Endodermal cell (in vitro differentiated cells): Measurements from ENCODE around the gene MAPK14. TPM values are rescaled to one million over a fixed set of nuclear protein-coding genes. Genes with fewer than 3 reads are reported as not detected.

Experiments
- DNase-seq: peaks from one replicate; pipeline ENCODE4 v3.0.0-alpha.2; 2017
- H3K27ac ChIP-seq: 2 replicates; pipeline ENCODE4 v1.5.1; 2013; ENCODE audit warnings: mild to moderate bottlenecking, low read depth, low read length, moderate library complexity
- H3K27me3 ChIP-seq: 2 replicates; pipeline ENCODE4 v1.6.1; 2013; ENCODE audit warnings: mild to moderate bottlenecking, low read length, moderate library complexity; ENCODE audit not compliant: insufficient read depth, control insufficient read depth, poor library complexity, severe bottlenecking
- H3K36me3 ChIP-seq: 2 replicates; pipeline ENCODE4 v1.7.0; 2013; ENCODE audit warnings: mild to moderate bottlenecking, low read length, moderate library complexity; ENCODE audit not compliant: control insufficient read depth, insufficient read depth
- H3K4me1 ChIP-seq: one replicate; pipeline ENCODE4 v1.7.0; 2013; ENCODE audit warnings: low read length; ENCODE audit not compliant: control insufficient read depth, insufficient read depth
- H3K4me3 ChIP-seq: 2 replicates; pipeline ENCODE4 v1.5.1; 2013; ENCODE audit warnings: mild to moderate bottlenecking, low read length, moderate library complexity
- H3K9ac ChIP-seq: 2 replicates; pipeline ENCODE4 v1.6.1; 2013; ENCODE audit warnings: mild to moderate bottlenecking, low read length, moderate library complexity; ENCODE audit not compliant: poor library complexity, severe bottlenecking; ENCODE audit errors: extremely low read depth
- H3K9me3 ChIP-seq: 2 replicates; pipeline ENCODE4 v1.6.1; 2013; ENCODE audit warnings: mild to moderate bottlenecking, low read length, moderate library complexity; ENCODE audit not compliant: control insufficient read depth
- H3K27ac Mint-ChIP-seq: 2 replicates; pipeline ENCODE4 v1.8.0; 2020; ENCODE audit warnings: mixed read lengths
- H3K27me3 Mint-ChIP-seq: 2 replicates; pipeline ENCODE4 v1.8.0; 2021; ENCODE audit warnings: mild to moderate bottlenecking, mixed read lengths; ENCODE audit not compliant: insufficient read depth
- H3K36me3 Mint-ChIP-seq: 2 replicates; pipeline ENCODE4 v1.8.0; 2020; ENCODE audit warnings: low read depth, mixed read lengths
- H3K4me1 Mint-ChIP-seq: 2 replicates; pipeline ENCODE4 v1.8.0; 2020; ENCODE audit warnings: mixed read lengths
- H3K4me3 Mint-ChIP-seq: 2 replicates; pipeline ENCODE4 v1.8.0; 2020; ENCODE audit warnings: mild to moderate bottlenecking, moderate library complexity, mixed read lengths
- H3K9me3 Mint-ChIP-seq: 2 replicates; pipeline ENCODE4 v1.8.0; 2020; ENCODE audit warnings: mild to moderate bottlenecking, mixed read lengths
- WGBS, 2 experiments: methylation state at CpG; one replicate each; pipeline versions ENCODE4 v1.1.5 to v1.1.7; 2013; ENCODE audit warnings: missing lambda C conversion rate in 2 of 2, mixed read lengths in 1 of 2; ENCODE audit not compliant: insufficient coverage in 1 of 2, insufficient read length in 1 of 2; 5-methylcytosine and 5-hydroxymethylcytosine counted together
- total RNA-seq, 2 donors: library from RNA; stranded (reverse); fragmentation: NEBNext Ultra II Directional in 1 of 2; extraction: Animal tissue kit (Norgen Biotek cat#: 25700) in 1 of 2; gene quantifications; 2 replicates in 1 of 2; 3 replicates in 1 of 2; pipeline ENCODE4 v1.2.1, GENCODE V29; 2021
- TF ChIP-seq, protein P1 (sequence below): fragments of 200-600 bp; sonication (generic); conservative IDR thresholded peaks from 2 replicates; pipeline ENCODE4 v1.5.0; 2021; ENCODE audit warnings: antibody characterized with exemption, mild to moderate bottlenecking

Gene MAPK14
- total RNA-seq, 2 donors from 2014 or later: 36.4 to 40.6 TPM

DNA sequence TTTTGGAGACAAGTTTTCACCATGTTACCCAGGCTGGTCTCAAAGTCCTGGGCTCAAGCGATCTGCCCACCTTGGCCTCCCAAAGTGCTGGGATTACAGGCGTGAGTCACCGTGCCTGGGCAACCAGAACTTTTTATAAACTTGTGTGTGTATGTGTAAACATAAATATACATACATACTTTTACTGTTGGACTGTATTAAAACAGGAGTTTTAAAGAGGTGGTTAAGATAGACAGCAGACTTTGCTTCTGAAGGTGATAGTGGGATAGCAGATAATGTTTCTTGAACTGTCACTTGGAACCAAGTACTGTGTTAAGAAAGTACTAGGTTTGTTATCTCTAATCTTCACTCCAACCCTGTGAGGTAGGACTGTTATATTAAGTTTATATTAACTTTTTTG, 74.1 kb downstream of the MAPK14 start:
- WGBS, 2 experiments: 100% methylated on average over 2 of the region's 3 CpGs
- Histone ChIP-seq H3K36me3 (peaks cover 35% of the 10 kb centered on the region), H3K9ac (no peak overlapping the region), H3K9me3 (no peaks in the 10 kb centered on the region), H3K4me3 (no peak overlapping the region), H3K4me1 (peaks cover 5% of the 10 kb centered on the region), H3K27ac (no peak overlapping the region), H3K27me3 (no peaks in the 10 kb centered on the region)
- H3K36me3 Mint-ChIP-seq: peaks cover 11% of the 10 kb centered on the region
- peaks cover 21% of the 10 kb centered on the region for H3K4me1 Mint-ChIP-seq
- no peaks in the 10 kb centered on the region for H3K27me3 Mint-ChIP-seq
- no peaks in the 10 kb centered on the region for H3K9me3 Mint-ChIP-seq
- no peak for DNase-seq
- H3K4me3 Mint-ChIP-seq: no peak overlapping the region
- no peak overlapping the region for H3K27ac Mint-ChIP-seq
- TF ChIP-seq, protein P1, sequence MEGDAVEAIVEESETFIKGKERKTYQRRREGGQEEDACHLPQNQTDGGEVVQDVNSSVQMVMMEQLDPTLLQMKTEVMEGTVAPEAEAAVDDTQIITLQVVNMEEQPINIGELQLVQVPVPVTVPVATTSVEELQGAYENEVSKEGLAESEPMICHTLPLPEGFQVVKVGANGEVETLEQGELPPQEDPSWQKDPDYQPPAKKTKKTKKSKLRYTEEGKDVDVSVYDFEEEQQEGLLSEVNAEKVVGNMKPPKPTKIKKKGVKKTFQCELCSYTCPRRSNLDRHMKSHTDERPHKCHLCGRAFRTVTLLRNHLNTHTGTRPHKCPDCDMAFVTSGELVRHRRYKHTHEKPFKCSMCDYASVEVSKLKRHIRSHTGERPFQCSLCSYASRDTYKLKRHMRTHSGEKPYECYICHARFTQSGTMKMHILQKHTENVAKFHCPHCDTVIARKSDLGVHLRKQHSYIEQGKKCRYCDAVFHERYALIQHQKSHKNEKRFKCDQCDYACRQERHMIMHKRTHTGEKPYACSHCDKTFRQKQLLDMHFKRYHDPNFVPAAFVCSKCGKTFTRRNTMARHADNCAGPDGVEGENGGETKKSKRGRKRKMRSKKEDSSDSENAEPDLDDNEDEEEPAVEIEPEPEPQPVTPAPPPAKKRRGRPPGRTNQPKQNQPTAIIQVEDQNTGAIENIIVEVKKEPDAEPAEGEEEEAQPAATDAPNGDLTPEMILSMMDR: no peak

DNA sequence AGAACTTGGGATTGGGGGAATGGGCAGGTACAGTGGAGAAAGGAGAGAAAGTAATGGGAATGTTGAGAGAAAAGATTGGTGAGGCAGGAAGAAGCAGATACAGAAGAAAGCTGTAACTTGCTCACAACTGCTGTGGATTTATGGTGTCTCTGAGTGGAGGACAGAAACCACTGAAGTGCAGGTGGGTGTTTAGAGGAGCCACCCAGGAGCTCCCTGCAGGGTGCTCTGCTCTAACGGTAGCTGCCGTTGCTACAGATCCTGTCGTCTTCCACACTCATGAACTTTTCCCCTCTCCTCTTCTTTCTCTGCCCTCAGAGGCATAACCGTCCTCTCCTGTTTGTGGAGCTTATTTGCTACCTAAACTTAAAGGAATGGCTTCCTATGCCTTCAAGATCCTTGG, 75.2 kb downstream of the MAPK14 start:
- Mint-ChIP-seq H3K27me3 (no peaks in the 10 kb centered on the region), H3K4me1 (peaks cover 18% of the 10 kb centered on the region), H3K36me3 (peaks cover 16% of the 10 kb centered on the region), H3K4me3 (no peak overlapping the region), H3K27ac (no peak overlapping the region), H3K9me3 (no peaks in the 10 kb centered on the region)
- H3K9ac ChIP-seq: no peak overlapping the region
- H3K9me3 ChIP-seq: no peaks in the 10 kb centered on the region
- WGBS, 2 experiments: 68% methylated on average over 4 of the region's 4 CpGs; no CpG with 5 or more reads in 1 of the 2 experiments
- H3K4me3 ChIP-seq: no peak overlapping the region
- DNase-seq: no peak
- no peak overlapping the region for H3K27ac ChIP-seq
- peaks cover 38% of the 10 kb centered on the region for H3K36me3 ChIP-seq
- H3K4me1 ChIP-seq: peaks cover 5% of the 10 kb centered on the region
- TF ChIP-seq, protein P1: no peak
- H3K27me3 ChIP-seq: no peaks in the 10 kb centered on the region

DNA sequence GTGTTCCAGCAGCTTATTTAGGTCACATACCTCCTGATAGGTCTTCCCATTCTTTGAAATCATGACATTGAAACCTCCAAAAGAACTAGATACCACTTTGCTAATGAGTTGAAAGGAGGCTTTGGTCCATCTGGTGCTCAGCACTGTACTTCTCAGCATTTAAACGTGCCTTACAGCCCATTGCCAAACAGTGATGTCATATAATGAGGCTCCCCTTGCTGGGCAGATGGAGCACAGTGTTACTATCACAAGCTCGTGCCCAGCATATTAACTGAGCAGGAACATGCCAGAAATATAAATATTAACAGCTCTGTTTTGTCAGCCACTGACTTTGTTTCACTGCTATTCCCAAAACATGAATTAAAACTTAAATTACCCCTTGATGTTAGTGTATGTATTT, 77.2 kb downstream of the MAPK14 start:
- DNase-seq: no peak
- WGBS, 2 experiments: 70 to 88% methylated on average over 1 to 2 of the region's 2 CpGs

More for the DNA sequence above, 77.2 kb downstream of the MAPK14 start:
- Mint-ChIP-seq H3K27ac (no peak overlapping the region), H3K36me3 (peaks cover 32% of the 10 kb centered on the region), H3K27me3 (no peaks in the 10 kb centered on the region), H3K4me1 (peaks cover 5% of the 10 kb centered on the region), H3K9me3 (no peaks in the 10 kb centered on the region), H3K4me3 (no peak overlapping the region)
- no peak overlapping the region for H3K27ac ChIP-seq
- TF ChIP-seq, protein P1: no peak
- H3K27me3 ChIP-seq: no peaks in the 10 kb centered on the region
- no peaks in the 10 kb centered on the region for H3K9me3 ChIP-seq
- H3K4me3 ChIP-seq: no peak overlapping the region
- no peak overlapping the region for H3K9ac ChIP-seq
- peaks cover 58% of the 10 kb centered on the region for H3K36me3 ChIP-seq
- H3K4me1 ChIP-seq: no peaks in the 10 kb centered on the region
